Activated CD8-positive, alpha-beta T cell treated with anti-CD3 and anti-CD28 coated beads, Interleukin-2, amount 10 ng/mL, durations not matched to agents 7 days and 5 days (primary cell): ENCODE data around the gene IL25. TPM values are rescaled to one million over a fixed set of nuclear protein-coding genes. Genes with fewer than 3 reads are reported as not detected.

Experiments
- ATAC-seq: fragments of 150-1000 bp; cut with Tn5 transposase; one replicate; pipeline ENCODE4 v1.10.0; 2021; ENCODE audit warnings: moderate library complexity
- CTCF ChIA-PET: fragments of 350-600 bp; sonication (Branson Sonifier 250); formaldehyde crosslinking; loops from one replicate; lab custom pipeline; 2021; ENCODE audit warnings: antibody characterized with exemption; lab: Charles Lee
- POLR2A ChIA-PET: fragments of 350-600 bp; sonication (Branson Sonifier 250); formaldehyde crosslinking; loops from one replicate; lab custom pipeline; 2021; ENCODE audit warnings: antibody characterized with exemption; lab: Charles Lee
- DNase-seq: peaks from one replicate; pipeline ENCODE4 v3.0.0-alpha.2; 2020
- H3K27ac Mint-ChIP-seq: one replicate; pipeline ENCODE4 v1.8.0; 2021; ENCODE audit warnings: mild to moderate bottlenecking, mixed read lengths
- H3K27me3 Mint-ChIP-seq: one replicate; pipeline ENCODE4 v1.8.0; 2021; ENCODE audit warnings: low read depth, mixed read lengths
- H3K36me3 Mint-ChIP-seq: one replicate; pipeline ENCODE4 v1.8.0; 2021; ENCODE audit warnings: low read depth, mixed read lengths
- H3K4me1 Mint-ChIP-seq: one replicate; pipeline ENCODE4 v1.8.0; 2021; ENCODE audit warnings: low read depth, mixed read lengths
- H3K4me3 Mint-ChIP-seq: one replicate; pipeline ENCODE4 v1.8.0; 2021; ENCODE audit warnings: mild to moderate bottlenecking, mixed read lengths
- H3K9me3 Mint-ChIP-seq: one replicate; pipeline ENCODE4 v1.8.0; 2022; ENCODE audit warnings: mixed read lengths; ENCODE audit not compliant: insufficient read depth
- total RNA-seq, 2 experiments: library from RNA; stranded (reverse); gene quantifications; one replicate each; pipeline ENCODE4 v1.2.3, GENCODE V29; 2021

IL25 gene
- total RNA-seq, 2 experiments from 2014 or later: not detected

DNA sequence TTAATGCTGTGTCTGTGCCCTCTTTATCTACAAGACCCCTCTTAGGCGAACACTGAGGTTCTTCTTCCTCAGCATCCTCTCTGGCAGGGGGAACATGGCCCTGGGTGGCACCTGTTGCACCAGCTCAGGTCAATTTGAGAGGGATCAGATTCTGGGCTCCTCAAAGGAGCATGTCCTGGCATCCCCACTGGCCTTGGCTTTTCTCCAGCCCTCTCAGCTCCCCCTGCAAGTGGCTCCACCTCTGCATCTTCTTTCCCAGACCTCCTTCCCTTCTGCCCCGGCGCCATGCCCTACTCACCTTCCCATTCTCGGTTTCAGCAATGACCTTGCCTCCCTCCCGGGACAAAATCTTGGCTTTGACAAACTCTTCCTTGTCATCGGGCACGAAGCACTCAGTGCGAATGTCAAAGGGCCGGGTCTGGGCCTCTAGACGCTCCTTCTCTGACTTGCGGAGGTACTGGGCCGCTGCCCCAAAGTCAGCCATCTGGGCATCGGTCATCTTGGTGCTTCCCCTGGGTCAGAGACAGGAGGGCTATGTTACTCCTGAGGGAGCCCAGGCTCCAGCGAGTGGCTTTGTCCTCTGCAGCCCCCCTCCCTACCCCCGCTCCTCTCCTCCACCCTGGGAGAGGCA lies 34.2 kb downstream of the IL25 start:
- H3K4me3 Mint-ChIP-seq: no peak overlapping the region
- CTCF ChIA-PET: no interaction called here
- no peaks in the 10 kb centered on the region for H3K9me3 Mint-ChIP-seq
- H3K36me3 Mint-ChIP-seq: no peaks in the 10 kb centered on the region
- H3K27ac Mint-ChIP-seq: no peak overlapping the region
- DNase-seq (no peak), ATAC-seq (no peak)
- H3K4me1 Mint-ChIP-seq: no peaks in the 10 kb centered on the region
- POLR2A ChIA-PET: no interaction called here
- H3K27me3 Mint-ChIP-seq: peaks cover 3% of the 10 kb centered on the region

DNA sequence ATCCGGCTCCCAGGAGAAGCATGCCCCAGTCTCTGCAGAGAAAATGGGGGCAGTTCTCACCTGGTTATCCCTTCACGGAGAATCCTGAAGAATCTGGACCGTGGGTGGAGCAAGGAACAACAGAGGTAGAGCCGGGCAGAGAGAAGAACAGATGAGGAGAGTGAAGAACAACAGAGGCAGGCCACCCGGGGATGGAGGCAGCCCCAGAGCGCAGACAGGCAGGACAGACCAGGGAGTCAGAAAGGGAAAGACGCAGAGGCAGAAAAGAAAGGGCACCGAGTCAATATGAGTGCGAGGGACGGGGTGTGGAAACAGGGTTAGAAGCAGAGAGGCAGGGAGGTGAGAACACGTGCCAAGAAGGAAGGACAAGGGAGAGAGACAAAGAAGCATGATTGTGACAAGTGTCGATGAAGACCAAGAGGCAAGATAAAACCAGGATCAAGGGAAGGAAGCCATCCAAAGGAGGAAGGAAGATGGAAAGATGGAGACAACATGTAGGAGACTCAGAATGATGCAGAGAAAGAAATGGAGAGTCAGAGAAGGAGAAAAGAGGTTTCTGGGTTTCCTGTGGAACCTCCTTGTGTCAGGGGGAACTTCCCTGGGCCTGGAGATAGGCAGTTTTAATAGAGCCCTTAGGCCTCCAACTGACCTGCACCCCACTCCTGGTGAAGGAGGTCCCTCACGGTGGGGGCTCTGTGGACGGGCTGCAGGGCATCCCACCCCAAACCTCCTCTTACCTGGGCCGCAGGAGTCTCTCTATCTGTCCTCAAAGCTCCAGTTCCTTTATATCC lies 35.1 kb downstream of the IL25 start, which contains the start of gene MYH6:
MYH6 (minus strand) TSS at position 758 of the 791 bp plus-strand sequence. CDS start 1,050 bp downstream, outside the sequence.
- ChIA-PET CTCF (no interaction called here), POLR2A (no interaction called here)
- Mint-ChIP-seq H3K4me3 (no peak within 1 kb of the TSS), H3K4me1 (no peaks in the 10 kb centered on the region), H3K9me3 (no peaks in the 10 kb centered on the region), H3K36me3 (no peaks in the 10 kb centered on the region), H3K27ac (no peak within 1 kb of the TSS), H3K27me3 (peaks cover 3% of the 10 kb centered on the region)
- ATAC-seq (no peak), DNase-seq (no peak)

DNA sequence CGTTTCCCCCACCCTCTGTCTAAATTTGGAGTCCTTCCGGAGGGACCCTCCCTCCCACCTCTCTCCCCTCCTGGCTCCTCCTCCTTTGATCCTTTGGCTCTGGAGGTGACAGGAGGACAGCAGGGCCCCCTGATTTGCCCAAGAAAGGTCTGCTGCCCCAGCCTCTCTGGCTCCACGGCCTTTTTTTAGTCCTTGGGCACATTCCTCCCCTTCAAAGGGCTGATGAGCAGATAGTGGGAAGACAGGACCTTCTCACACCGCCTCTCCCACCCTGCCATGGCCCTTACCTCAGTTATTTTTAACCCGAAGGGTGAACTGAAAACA lies 35.7 kb downstream of the IL25 start:
- H3K27me3 Mint-ChIP-seq: peaks cover 3% of the 10 kb centered on the region
- CTCF ChIA-PET: no interaction called here

DNA sequence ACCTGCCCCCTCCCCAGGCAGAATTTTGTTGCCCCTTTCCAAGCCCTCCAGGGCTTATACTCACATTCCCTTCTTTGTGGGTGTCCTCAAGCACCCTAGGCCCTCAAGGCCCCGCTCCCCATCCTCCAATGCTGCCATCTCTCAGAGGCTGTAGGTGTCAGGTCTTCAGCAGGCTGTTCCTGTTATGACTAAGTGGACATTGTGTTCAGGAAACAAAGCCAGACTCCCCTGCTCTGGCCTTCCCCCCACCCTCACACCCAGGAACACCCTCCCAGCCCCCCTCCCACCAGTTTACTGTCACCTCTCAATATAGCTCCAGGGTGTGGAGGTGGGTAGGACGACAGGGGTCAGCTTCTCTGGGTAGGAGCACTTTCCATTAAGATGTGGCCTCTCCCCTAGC lies 36.9 kb downstream of the IL25 start:
- DNase-seq: no peak
- ChIA-PET CTCF (interaction anchor here (1.6 kb wide), 1 partner anchor 30 kb away, joined by 3 read pairs; no protein-coding TSS in a partner anchor), POLR2A (no interaction called here)
- Mint-ChIP-seq H3K4me1 (no peaks in the 10 kb centered on the region), H3K9me3 (no peaks in the 10 kb centered on the region), H3K27me3 (peaks cover 3% of the 10 kb centered on the region), H3K36me3 (no peaks in the 10 kb centered on the region), H3K27ac (no peak overlapping the region), H3K4me3 (no peak overlapping the region)
- ATAC-seq: no peak

More for the DNA sequence above, 35.7 kb downstream of the IL25 start:
- POLR2A ChIA-PET: no interaction called here
- Mint-ChIP-seq H3K4me3 (no peak overlapping the region), H3K36me3 (no peaks in the 10 kb centered on the region), H3K9me3 (no peaks in the 10 kb centered on the region), H3K4me1 (no peaks in the 10 kb centered on the region), H3K27ac (no peak overlapping the region)
- DNase-seq (no peak), ATAC-seq (no peak)

DNA sequence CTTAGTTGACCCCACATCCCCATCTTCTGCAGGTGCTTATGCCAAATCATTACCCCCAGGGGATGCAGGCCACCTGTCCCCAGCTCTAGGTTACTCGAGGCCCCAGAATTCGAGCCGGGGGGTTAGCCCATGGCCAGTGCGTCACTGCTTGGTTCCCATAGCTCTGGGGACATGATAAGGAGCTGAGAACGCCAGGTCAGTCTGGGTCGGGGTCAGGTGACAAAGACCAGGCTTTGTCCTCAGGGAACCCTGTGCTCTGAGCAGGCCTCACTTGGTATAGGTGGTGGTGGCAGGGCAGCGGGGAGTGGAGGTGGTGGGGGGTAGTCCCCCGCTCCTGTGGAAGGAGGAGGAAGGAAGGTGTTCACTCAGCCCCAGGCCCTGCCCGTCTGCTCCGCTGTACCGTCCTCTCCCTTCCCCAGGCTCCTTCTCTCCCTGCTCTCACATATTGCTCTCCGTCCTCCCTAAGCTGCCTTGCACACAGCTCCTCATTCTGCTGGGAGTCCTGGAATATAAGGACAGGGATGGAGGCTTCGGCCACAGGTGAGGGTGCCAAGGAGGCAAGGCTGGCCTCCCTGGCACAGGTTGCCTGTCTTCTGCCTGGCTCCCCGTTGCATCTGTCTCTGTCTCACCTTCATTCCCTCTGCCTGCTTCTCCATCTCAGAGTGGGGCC lies 37.5 kb downstream of the IL25 start:
- no peak overlapping the region for H3K4me3 Mint-ChIP-seq
- no peak overlapping the region for H3K27ac Mint-ChIP-seq
- ChIA-PET CTCF (interaction anchor here (1.6 kb wide), 1 partner anchor 30 kb away, joined by 3 read pairs; no protein-coding TSS in a partner anchor), POLR2A (no interaction called here)
- no peaks in the 10 kb centered on the region for H3K36me3 Mint-ChIP-seq
- no peaks in the 10 kb centered on the region for H3K9me3 Mint-ChIP-seq
- no peak for ATAC-seq
- DNase-seq: no peak
- no peaks in the 10 kb centered on the region for H3K4me1 Mint-ChIP-seq
- H3K27me3 Mint-ChIP-seq: peaks cover 3% of the 10 kb centered on the region

DNA sequence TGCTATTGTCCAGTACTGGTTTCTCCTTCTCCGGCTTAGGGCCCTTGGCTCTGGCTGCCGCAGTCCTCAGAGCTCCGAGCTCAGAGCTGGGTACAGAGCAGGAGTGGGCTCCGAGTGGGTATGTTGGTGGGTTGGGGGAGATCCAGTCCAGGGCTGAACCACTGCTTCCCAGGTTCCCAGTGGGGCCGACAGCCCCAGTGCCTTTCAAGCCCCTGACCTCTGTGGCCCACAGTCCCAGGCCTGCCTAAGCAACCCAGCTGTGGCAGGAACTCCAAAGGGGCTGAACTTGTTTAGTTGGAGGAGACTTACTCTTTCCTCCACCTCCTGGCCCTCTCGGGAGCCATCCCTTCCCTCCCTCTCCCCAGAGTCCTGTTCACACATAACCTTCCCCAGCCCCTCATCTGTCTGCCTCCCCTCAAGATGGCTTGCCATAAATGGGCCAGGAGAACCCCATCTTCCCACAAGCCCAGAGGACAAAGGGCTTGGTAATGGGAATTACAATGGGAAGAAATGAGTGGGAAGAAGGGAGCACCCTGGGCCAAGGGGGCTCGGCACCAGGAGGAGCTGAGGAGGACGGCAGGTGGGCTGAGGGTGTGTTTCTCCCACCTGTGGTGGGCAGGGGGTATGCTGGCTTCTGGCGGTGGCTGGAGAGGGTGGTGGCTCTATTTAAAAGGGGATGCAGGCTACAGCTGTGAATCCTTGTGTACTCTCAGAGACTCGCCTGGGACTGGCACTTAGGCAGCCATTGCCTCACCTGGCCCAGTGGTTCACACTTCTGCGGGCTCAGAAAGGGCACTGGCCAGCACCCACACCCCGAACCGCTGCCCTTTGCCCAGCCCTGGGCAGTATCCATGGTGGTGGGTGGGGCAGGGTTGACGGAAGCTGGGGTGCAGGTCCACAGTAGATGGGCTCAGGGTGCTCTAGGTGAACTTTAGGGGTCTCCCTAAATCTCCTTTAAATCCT lies 39.2 kb downstream of the IL25 start:
- ATAC-seq (no peak), DNase-seq (no peak)
- Mint-ChIP-seq H3K4me3 (no peak overlapping the region), H3K36me3 (no peaks in the 10 kb centered on the region), H3K27me3 (peaks cover 3% of the 10 kb centered on the region), H3K4me1 (no peaks in the 10 kb centered on the region), H3K9me3 (no peaks in the 10 kb centered on the region), H3K27ac (no peak overlapping the region)
- ChIA-PET POLR2A (no interaction called here), CTCF (no interaction called here)

DNA sequence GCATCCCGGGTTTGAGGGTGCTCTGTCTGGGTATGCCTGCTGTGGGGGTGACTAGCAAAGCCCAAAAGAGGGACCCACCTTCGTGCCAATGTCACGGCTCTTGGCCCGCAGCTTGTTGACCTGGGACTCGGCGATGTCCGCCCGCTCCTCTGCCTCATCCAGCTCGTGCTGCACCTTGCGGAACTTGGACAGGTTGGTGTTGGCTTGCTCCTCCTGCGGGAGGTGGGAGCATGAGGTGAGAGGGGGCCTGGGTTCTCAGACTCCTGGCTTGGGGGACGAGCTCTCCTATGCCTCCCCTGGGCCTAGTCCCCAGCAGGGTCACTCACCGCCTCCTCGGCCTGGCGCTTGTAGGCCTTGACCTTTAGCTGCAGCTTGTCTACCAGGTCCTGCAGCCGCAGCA lies 41.1 kb downstream of the IL25 start:
- no peak for DNase-seq
- CTCF ChIA-PET: interaction anchor here (2.0 kb wide), 1 partner anchor 33 kb away, joined by 7 read pairs; no protein-coding TSS in a partner anchor
- Mint-ChIP-seq H3K36me3 (no peaks in the 10 kb centered on the region), H3K27me3 (peaks cover 3% of the 10 kb centered on the region), H3K4me1 (no peaks in the 10 kb centered on the region), H3K4me3 (no peak overlapping the region), H3K9me3 (no peaks in the 10 kb centered on the region), H3K27ac (no peak overlapping the region)
- POLR2A ChIA-PET: no interaction called here
- no peak for ATAC-seq

DNA sequence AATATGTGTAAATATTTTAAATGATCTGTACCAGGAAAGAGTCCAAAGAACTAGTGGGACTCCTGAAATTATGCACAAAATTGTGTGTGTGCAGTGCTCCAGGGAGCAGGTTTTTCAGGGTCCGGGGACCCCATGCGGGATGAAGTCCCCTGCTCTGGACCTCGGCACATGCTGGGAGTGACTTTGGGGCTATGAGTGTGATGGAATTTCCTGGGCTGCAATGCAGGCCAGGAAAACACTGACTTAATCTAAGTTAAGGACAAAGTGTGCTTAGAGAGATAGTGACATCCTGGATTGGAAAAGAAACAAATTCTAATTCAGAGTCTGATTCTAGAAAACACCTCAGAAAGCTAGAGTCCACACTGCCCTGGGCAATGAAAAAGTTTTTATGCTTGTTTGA lies 41.6 kb downstream of the IL25 start:
- Mint-ChIP-seq H3K36me3 (no peaks in the 10 kb centered on the region), H3K27me3 (no peaks in the 10 kb centered on the region), H3K4me1 (no peaks in the 10 kb centered on the region), H3K4me3 (no peak overlapping the region), H3K9me3 (no peaks in the 10 kb centered on the region), H3K27ac (no peak overlapping the region)
- DNase-seq (no peak), ATAC-seq (no peak)
- CTCF ChIA-PET: interaction anchor here (2.0 kb wide), 1 partner anchor 34 kb away, joined by 7 read pairs; no protein-coding TSS in a partner anchor
- POLR2A ChIA-PET: no interaction called here

DNA sequence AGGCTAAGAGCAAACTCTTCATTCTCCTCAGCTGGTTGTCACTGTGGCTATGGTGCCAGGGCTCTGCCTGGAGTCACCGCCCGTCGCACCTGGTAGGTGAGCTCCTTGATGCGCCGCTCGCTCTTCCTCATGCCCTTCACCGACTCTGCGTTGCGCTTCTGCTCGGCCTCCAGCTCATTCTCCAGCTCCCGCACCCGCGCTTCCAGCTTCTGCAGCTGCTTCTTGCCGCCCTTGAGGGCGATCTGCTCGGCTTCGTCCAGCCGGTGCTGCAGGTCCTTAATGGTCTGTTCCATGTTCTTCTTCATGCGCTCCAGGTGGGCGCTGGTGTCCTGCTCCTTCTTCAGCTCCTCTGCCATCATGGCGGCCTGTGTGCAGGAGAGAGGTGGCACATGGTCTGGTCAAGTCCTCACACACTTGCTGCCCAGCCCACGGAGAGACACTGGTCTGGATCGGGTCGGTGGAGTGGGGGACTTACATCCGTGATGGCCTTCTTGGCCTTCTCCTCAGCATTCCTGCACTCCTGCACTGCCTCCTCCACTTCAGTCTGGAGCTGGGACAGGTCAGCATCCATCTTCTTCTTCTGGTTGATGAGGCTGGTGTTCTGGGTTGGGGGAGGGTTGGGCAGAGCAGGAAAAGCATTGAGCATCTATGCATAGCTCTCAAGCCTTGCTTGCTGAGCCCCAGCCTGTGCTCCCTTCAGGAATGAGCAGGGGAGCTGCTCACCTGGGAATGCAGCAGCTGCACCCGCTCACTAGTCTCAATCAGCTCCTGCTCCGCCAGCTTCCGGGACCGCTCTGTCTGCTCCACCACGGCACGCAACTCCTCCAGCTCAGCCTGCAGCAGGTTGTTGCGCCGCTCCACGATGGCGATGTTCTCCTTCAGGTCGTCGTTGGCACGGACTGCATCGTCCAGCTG lies 42.6 kb downstream of the IL25 start:
- Mint-ChIP-seq H3K4me1 (no peaks in the 10 kb centered on the region), H3K27me3 (no peaks in the 10 kb centered on the region), H3K9me3 (no peaks in the 10 kb centered on the region), H3K27ac (no peak overlapping the region), H3K4me3 (no peak overlapping the region), H3K36me3 (no peaks in the 10 kb centered on the region)
- ChIA-PET POLR2A (interaction anchor here (0.6 kb wide), 1 partner anchor 105 kb away, joined by 3 read pairs; no protein-coding TSS in a partner anchor), CTCF (interaction anchor here (1.1 to 2.0 kb wide), 2 partner anchors 35 to 295 kb away, joined by 3 to 7 read pairs; no protein-coding TSS in a partner anchor)
- ATAC-seq (no peak), DNase-seq (no peak)
